Esophagus mucosa (tissue), 1 donor: ENCODE measurements around the gene GPR31. TPM values are rescaled to one million over a fixed set of nuclear protein-coding genes. Genes with fewer than 3 reads are reported as not detected.

Experiments
- ATAC-seq: fragments of 200-7000 bp; cut with Tn5 transposase; one replicate; pipeline ENCODE4 v1.9.1; 2020
- total RNA-seq: library from RNA; stranded (reverse); gene quantifications from one replicate; pipeline ENCODE4 v1.2.4, GENCODE V29; 2023
- donor health status: DM: yes; HTN: yes; CAD: no.

The GPR31 gene
- total RNA-seq, 1 donor from 2014 or later: not detected

DNA sequence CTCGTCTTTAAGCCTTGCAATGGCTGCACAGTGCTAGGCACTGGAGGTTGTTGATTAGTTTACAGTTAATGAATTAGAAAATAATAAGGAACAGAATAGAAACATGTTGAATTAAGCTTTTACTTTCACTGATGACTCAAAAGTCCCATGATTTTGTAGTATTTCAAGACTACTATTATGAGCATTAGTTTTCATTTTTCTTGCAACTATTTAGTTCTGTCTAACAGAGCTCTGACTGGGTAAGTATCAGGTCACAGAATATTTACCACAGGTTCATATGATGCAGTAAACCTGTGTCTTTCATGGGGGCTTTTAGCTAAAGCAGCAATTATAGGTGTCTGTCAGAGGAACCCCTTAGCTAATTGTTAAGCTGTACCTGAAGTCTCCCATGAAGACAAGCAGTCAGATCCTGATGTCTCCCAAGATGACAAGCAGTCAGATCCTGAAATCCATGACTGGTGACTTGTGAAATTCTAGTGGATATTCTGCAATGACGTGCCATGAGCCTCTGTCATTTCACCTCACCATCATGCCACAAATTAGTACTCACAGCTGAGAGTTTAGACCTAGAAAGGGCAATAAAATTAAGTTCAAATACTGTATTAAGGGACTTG is 8.2 kb upstream of the GPR31 start:
- no peak for ATAC-seq

GRCh38 chr6:167164261-167164660 is 6.5 kb upstream of the GPR31 start:
- ATAC-seq: no peak

DNA sequence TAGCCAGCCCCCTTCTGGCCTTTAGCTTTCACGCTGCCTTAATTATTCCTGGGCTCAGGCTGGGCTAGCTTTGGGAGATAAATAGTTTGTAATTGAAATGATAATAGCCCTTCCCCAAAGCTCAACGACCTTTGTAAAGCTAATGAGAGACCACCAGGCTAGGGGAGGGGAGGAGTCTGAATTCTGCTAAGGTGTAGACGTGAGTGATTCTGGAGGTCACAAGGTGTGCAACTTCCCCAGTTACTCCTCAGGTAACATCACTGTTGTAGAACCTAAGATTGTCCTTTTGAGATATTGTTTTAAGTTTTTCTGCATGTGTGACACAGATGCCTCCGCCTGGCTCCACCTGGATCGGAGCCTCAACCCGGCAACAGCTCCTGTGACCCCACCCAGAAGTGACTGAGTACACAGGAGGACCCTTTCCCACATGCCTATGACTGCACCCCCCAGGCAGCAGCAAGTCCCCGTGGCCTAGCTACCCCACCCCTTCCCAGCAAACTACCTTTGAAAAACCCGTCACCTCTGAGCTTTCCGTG is 5.8 kb upstream of the GPR31 start:
- no peak for ATAC-seq

DNA sequence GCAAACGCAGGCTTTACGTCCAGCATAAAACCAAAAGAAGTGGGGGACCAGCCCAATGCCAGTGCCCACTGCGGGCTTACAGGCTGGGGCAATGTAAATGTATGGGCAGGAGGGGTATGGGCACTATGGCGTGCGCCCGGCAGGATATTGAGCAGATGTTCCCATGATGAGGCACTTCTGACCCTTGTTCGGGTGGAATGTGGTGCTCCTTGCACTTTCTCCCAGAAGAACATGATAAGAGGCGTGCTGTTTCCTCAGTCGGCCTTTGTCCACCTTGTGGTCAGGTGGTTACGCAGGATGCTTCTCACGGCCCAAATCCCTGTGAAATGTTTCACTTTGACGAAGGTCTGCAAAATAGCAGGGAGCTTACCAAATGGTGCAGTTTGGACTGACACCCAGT is 4.8 kb upstream of the GPR31 start:
- no peak for ATAC-seq

DNA sequence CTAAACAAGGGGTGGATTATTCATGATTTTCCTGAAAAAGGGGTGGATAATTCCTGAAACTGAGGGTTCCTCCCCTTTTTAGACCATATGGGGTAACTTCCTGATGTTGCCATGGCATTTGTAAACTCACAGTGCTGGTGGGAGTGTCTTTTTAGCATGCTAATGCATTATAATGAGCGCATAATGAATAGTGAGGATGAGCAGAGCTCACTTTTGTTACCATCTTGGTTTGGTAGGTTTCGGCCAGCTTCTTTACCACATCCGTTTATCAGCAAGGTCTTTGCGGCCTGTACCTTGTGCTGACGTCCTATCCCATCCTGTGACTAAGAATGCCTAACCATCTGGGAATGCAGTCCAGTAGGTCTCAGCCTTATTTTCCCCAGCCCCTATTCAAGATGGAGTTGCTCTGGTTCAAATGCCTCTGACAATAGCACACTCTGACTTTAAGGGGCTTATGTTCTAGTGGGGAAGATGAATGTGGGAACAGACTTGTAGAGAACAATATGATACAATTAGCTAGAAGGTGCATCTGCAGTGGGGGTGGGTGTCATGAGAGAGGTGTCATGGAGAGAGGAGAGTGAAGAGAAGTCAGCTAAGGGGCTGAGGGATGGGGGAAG is 4.2 kb upstream of the GPR31 start:
- ATAC-seq: no peak

DNA sequence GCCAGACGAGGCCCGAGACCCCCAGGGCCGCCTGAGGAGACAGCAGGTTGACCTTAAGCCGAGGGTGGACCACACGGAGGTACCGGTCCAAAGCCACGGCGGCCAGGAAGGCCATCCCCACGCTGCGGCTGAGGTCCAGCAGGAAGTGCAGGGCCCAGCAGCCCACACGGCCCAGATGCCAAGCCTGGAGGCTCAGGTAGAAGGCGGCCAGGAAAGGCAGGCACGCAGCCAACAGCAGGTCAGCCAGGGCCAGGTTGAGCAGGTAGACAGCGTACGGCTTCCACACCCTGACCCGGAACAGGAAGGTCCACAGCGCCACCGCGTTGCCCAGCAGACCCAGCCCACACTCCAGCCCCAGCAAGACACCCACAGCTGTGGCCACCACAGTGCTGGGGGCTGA is 366 bp downstream of the GPR31 start:
- no peak for ATAC-seq

GRCh38 chr6:167154895-167155294 is 2.9 kb downstream of the GPR31 start:
- ATAC-seq: no peak

DNA sequence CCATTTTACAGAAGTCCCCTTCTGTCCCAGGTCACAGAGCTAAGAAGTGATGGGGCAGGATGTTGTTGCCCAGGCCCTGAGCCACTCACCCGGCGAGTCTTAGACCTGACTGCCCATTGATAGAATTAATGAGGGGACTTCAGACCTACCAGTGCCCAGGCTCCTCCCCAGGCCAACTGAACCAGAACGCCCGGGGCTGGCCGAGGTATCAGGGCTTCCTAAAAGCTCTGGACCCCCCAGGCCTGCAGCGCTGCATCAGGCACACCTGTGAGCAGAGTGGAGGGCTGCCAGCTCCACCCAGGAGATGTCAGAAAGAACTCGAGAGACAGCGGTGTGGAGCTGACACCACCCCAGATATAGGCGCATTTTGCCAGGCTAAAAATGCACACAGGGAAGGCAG is 3.5 kb downstream of the GPR31 start:
- ATAC-seq: no peak

- ATAC-seq: no peak
These were observed 4.2 kb downstream of the GPR31 start for GRCh38 chr6:167153521-167153959.

DNA sequence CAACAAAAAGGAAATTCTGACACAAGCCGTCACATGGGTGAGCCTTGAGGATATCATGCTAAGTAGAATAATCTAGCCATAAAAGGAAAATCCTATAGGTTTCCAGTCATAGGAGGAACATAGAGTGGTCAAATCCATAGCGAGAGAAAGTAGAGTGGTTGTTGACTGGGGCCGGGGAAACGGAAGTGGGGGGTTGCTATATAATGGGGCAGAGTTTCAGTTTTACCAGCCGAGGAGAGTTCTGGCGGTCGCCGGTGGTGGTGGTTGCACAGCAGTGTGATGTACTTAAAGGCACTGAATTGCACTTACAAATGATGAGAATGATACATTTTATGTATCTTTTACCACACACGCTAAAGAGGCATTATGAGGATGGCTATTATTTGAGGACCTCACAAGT is 4.9 kb downstream of the GPR31 start:
- no peak for ATAC-seq

- no peak for ATAC-seq
These were observed 6.1 kb downstream of the GPR31 start for GRCh38 chr6:167151648-167152047.

- peak; percentile 18 for ATAC-seq
These were observed 6.7 kb downstream of the GPR31 start for GRCh38 chr6:167150941-167151549.

- no peak for ATAC-seq
These were observed 8.8 kb downstream of the GPR31 start for GRCh38 chr6:167148997-167149396.

DNA sequence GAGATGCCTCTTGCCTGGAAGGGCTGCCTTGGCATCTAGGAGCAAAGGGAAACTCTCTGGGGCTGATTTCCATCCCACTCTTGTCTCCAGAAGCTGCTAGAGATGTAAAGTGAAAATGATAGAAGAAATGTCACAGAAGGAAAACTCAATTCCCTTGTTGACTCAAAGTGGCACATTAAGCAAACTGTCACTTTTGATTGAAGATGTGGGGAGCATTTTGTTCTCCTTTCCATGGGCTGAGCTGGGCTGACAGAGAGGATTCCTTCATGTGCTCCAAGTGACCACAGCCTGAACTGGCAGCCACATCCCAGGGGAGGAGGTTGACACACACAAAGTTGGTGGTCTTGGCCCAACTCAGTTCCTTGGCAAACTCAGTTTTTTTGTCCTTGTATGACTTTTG is 9.8 kb downstream of the GPR31 start:
- no peak for ATAC-seq

DNA sequence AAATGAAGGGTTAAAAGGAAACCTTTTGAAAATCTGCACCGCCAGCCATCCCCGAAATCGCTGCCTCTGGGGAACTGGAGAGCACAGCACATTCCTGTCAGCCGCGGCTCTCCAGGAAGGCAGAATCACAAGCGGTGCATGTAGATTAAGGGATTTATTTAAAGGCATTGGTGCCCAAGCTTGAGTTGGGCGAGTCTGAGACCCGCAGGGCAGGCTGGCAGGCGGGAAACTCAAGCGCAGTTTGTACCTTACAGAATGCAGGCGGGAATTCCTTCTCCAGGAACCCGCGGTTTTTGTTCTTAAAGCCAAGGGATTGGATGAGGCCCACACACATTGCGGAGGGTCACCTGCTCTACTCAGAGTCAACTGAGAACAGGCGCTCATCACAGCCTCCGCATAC is 10.8 kb downstream of the GPR31 start:
- no peak for ATAC-seq

DNA sequence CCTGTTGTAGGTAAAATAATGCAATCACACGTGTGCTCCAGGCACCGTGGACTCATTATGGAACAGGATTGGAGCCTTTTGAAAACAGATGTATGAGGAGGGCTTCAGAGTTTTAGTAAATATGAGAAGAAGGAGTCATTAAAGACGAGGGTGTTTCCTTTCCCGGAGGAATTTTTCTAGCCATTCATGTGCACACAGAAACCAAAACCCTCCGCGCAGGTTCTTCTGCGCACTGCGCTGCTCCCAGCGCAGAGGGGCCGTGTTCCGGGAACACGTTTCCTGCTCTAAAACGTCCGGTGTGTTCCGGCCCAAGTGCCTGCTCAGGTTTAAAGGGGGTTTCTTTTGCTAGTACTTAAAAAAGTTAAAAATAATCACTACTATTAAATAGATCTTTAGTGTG is 11.6 kb downstream of the GPR31 start:
- no peak for ATAC-seq

DNA sequence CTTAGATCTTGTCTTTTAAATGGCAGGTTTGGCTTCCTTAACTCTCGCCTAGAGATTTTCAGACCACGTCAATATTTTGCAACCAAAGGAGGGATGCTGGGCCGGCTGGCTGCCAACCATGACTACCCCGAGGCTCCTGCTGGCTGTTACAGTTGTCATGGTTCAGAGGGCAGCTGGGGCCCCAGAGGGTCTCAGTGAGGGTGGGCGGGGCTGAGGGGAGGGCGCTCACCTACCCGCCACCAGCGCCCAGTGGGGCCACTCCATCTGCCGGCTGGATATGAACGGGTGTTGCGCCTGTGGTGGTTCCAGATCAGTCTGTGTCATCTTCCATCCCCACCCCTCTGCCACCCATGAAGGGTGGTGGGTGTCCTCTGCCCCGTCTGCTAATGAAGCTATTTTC is 12.3 kb downstream of the GPR31 start:
- no peak for ATAC-seq

- no peak for ATAC-seq
These were observed 14.7 kb downstream of the GPR31 start for GRCh38 chr6:167143041-167143440.

DNA sequence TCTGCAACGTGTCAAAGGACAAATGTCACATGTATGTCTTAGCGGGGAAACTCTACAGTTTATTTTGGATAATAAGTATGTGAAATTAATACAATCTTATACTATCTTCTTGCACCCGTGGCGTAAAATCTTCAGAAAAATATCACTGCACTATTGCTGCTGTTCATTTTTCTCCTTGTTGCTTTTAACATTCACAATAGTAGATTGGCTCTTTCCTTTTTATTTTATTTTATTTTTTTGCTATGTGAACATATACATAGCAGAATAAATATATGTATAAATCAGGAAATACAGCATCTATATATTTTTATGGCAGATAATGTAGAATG is 15.4 kb downstream of the GPR31 start:
- no peak for ATAC-seq

GRCh38 chr6:167141667-167142432 is 15.9 kb downstream of the GPR31 start:
- peak; percentile 78 for ATAC-seq

GRCh38 chr6:167140589-167141474 is 16.9 kb downstream of the GPR31 start:
- peak; percentile 18 for ATAC-seq

DNA sequence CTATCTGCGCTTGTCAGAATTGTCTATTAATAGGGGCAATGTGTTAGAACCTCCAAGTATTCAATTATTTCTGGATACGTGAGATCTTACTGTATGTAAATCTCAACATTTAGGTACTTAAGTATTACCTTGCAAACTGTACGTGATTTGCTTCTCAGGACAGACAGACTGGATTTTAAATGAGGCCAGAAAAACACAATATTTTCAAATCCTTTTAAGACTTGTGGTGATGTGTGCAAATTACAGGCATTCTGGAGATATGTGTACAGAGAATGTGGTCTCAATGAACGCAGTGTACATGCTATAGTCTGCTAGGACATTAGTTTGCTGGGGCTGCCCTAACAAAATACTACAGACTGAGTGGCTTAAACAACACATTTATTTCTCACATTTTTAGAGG is 18.0 kb downstream of the GPR31 start:
- no peak for ATAC-seq
